ENCODE measurements around the gene CFAP57.

The CFAP57 gene

DNA sequence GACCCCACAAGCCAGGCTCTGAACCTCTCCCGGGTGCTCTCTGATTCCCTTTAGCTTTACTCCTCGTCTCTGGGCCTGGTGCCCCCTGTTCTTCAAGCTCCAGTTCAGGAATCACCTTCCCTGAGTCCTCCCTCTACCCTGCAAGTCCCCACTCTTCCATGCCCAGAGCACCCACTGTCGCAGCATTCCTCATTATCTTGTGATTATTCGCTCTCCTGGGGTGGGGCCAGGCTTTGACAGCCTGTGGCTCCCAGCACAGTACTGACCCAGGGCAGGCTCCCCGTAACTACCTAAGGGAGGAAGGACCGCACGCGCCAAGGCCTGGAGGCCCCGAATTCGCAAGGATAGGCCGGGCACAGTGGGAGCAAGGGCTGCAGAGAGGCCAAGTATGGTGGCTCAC lies 114.0 kb downstream of the CFAP57 start:
- TF ChIP-seq, protein P1, sequence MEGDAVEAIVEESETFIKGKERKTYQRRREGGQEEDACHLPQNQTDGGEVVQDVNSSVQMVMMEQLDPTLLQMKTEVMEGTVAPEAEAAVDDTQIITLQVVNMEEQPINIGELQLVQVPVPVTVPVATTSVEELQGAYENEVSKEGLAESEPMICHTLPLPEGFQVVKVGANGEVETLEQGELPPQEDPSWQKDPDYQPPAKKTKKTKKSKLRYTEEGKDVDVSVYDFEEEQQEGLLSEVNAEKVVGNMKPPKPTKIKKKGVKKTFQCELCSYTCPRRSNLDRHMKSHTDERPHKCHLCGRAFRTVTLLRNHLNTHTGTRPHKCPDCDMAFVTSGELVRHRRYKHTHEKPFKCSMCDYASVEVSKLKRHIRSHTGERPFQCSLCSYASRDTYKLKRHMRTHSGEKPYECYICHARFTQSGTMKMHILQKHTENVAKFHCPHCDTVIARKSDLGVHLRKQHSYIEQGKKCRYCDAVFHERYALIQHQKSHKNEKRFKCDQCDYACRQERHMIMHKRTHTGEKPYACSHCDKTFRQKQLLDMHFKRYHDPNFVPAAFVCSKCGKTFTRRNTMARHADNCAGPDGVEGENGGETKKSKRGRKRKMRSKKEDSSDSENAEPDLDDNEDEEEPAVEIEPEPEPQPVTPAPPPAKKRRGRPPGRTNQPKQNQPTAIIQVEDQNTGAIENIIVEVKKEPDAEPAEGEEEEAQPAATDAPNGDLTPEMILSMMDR (IDR thresholded peaks at IDR 0.05; ENCODE audit: extremely low read depth, missing control alignments) = no peak
- DNase-seq (ENCODE audit: low spot score) = no peak

DNA sequence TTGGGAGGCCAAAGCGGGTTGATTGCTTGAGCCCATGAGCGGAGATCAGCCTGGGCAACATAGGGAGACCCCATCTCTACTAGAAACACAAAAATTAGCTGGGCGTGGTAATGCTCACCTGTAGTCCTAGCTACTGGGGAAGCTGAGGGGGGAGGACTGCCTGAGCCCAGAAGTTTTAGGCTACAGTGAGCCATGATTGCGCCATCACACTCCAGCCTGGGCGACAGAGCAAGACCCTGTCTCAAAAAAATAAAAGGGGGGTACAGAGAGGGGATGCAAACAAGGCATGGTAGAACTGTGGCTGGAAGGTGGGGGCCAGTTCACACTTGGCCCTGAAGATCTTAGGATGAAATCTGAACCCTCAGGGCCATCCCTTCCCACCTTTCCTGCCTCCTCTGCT lies 114.4 kb downstream of the CFAP57 start:
- no peak for DNase-seq (ENCODE audit: low spot score)
- TF ChIP-seq, protein P1 (IDR thresholded peaks at IDR 0.05; ENCODE audit: extremely low read depth, missing control alignments) = no peak

DNA sequence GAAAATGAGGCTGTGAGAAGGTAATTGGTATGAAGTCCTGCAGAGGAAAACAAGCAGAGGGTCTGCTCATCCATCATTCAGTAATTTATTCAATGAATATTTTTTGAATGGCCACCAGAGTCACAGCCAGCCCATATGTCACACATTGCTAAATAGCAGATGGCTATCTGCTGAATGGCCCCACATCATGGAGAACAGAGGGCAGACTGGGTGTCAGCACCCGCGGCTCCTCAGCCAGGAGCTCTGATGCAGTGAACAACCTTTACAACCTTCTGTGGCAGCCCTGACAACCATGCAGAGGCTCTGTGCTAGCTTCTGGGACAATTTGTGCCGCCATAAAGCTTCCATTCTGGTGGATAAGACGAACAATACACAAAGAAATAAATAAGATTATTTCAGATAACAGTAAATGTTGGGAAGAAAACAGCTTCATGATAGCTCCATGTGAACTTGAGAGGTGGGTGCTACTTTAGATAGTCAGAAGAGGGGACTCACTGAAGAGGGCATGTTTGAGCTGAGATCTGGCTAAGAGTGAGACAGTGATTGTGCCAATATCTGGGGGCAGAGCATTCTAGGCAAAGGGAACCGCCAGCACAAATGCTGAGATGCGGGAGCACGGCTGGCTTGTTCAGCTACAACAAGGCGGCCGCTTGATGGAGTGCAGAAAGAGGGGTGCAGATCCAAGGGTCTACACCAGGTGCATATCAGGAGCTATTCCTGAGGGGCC lies 116.1 kb downstream of the CFAP57 start:
- TF ChIP-seq, protein P1 (IDR thresholded peaks at IDR 0.05; ENCODE audit: extremely low read depth, missing control alignments) = no peak
- DNase-seq (ENCODE audit: low spot score) = no peak

DNA sequence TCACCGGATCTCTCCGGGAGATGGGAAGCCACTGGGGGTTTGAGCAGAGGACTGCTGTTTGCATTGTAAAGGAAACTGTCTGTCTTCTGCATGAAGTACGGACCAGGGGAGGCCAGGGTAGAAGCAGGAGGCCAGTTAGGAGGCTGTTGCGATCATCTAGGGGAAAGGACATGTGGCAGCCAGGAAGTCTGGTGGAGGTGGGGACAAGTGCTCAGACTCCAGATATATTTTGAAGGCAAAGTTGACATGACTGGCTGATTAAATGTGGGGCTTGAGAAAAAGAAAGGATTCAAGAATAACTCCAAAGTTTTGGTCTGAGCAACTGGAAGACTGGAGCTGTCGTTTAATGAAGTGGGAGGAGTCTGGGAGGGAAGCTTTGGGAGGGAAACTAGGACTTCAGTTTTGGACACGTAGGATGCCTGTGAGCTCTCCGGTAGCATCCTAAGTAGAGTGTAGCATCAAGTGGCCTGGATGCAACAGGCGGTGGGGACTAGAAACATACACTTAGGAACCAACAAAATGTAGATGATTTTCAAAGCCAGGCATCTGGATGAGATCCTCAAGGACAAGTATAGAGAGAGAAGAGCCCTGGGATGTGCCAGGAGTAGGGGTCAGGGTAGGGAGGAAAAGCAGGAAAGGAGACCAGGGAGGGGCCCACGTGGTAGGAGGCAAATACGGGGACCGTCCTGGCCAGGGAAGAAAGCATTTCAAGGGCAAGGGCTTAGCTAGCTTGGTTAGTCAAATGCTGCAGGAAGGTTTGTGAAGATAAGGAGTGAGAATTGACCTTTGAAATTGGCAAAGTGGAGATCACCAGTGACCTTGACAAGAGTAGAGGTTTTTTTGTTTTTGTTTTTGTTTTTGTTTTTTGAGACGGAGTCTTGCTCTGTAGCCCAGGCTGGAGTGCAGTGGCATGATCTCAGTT lies 116.9 kb downstream of the CFAP57 start:
- no peak for DNase-seq (ENCODE audit: low spot score)
- TF ChIP-seq, protein P1 (IDR thresholded peaks at IDR 0.05; ENCODE audit: extremely low read depth, missing control alignments) = no peak

DNA sequence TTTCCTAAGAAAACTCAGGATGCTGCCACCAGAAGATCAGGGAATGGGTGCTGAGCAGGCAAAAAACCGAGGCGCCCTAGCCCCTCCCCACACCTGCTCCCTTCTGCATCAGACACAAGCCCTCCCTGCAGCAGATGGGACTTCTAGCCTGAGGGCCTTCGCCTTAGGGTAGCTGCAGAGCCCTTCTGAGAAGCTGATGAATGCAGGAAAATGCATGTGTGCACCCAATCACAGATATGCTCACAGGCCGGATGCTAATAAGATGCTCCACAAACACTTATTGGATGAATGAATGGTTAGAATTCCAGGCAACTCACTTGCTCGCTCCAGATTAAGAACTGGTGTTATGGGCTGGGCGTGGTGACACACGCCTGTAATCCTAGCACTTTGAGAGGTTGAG lies 120.1 kb downstream of the CFAP57 start:
- DNase-seq (ENCODE audit: low spot score) = no peak
- TF ChIP-seq, protein P1 (IDR thresholded peaks at IDR 0.05; ENCODE audit: extremely low read depth, missing control alignments) = no peak

DNA sequence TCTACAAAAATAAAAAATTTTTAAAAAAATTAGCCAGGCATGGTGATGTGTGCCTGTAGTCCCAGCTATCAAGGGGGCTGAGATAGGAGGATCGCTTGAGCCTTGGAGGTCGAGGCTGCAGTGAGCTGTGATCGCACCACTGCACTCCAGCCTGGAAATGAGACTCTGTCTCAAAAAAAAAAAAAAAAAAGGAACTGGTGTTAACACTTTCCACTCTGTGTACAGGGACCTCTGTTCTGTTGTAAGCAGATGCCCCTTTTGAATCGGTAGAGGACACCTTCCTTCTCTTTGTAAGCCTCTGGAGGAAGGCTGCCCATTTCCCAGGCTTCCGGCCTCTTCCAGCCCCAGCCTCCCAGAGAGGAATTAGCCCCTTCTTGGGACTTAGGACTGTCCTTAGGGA lies 120.5 kb downstream of the CFAP57 start:
- TF ChIP-seq, protein P1 (IDR thresholded peaks at IDR 0.05; ENCODE audit: extremely low read depth, missing control alignments) = no peak
- no peak for DNase-seq (ENCODE audit: low spot score)

DNA sequence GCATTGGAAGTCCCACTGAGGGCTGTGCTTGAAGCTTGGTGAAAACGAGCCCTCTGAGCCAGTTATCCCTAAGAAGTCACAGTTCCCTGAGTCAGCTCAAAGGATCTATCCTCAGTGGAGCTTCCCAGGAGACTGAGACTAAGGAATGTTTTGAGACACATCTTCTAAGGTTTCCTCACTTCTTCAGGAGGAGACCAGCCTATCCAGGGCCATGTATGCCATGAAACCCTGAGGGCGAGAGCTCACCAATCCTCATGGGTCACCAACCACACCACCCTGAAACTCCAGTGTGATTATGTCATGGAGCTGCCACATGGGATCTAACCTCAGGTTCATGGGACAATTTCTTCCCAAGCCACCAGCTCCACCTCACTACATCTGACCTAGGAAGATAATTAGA lies 121.0 kb downstream of the CFAP57 start:
- TF ChIP-seq, protein P1 (IDR thresholded peaks at IDR 0.05; ENCODE audit: extremely low read depth, missing control alignments) = no peak
- DNase-seq (ENCODE audit: low spot score) = no peak

Data from GM20000 (cell line).